Hematopoietic multipotent progenitor cell treated with erythropoietin and hydrocortisone succinate and interleukin-3 and kit ligand, for 4 days (in vitro differentiated cells): ENCODE results near the gene DRC7.
"Not testable (repeated sequence)": the region's sequence is repeated elsewhere in the genome, so short reads cannot be mapped to it uniquely, and the experiment has no call there.

Source experiments
- DNase-seq: peaks from one replicate; pipeline ENCODE4 v3.0.0-alpha.2; 2015

The DRC7 gene

GRCh38 chr16:57696240-57696639 lies 1.6 kb downstream of the DRC7 start:
- DNase-seq = no peak

- no peak for DNase-seq
Observed at GRCh38 chr16:57697896-57698537, 3.4 kb downstream of the DRC7 start.

GRCh38 chr16:57698812-57699405 lies 4.3 kb downstream of the DRC7 start:
- no peak for DNase-seq

- no peak for DNase-seq
Observed at GRCh38 chr16:57699481-57699880, 4.9 kb downstream of the DRC7 start.

- DNase-seq = no peak
Observed at GRCh38 chr16:57699899-57700298, 5.3 kb downstream of the DRC7 start.

GRCh38 chr16:57700781-57701551 lies 6.4 kb downstream of the DRC7 start:
- peak; percentile 71 for DNase-seq

GRCh38 chr16:57701759-57702371 lies 7.3 kb downstream of the DRC7 start:
- DNase-seq = no peak

- no peak for DNase-seq
Observed at GRCh38 chr16:57703416-57704010, 8.9 kb downstream of the DRC7 start.

GRCh38 chr16:57704011-57704904 lies 9.7 kb downstream of the DRC7 start:
- no peak for DNase-seq

- DNase-seq = no peak
Observed at GRCh38 chr16:57704905-57705852, 10.6 kb downstream of the DRC7 start.

GRCh38 chr16:57706717-57707116 lies 12.1 kb downstream of the DRC7 start:
- DNase-seq = no peak

- no peak for DNase-seq
Observed at GRCh38 chr16:57707331-57707730, 12.7 kb downstream of the DRC7 start.

- DNase-seq = no peak
Observed at GRCh38 chr16:57708168-57708567, 13.6 kb downstream of the DRC7 start.

- no peak for DNase-seq
Observed at GRCh38 chr16:57709663-57710062, 15.1 kb downstream of the DRC7 start.

GRCh38 chr16:57711346-57711745 lies 16.7 kb downstream of the DRC7 start:
- DNase-seq = no peak

GRCh38 chr16:57711993-57712392 lies 17.4 kb downstream of the DRC7 start:
- DNase-seq = no peak

GRCh38 chr16:57712569-57712968 lies 18.0 kb downstream of the DRC7 start:
- not testable (repeated sequence) for DNase-seq

GRCh38 chr16:57713596-57713995 lies 19.0 kb downstream of the DRC7 start:
- DNase-seq = no peak

GRCh38 chr16:57714047-57714446 lies 19.4 kb downstream of the DRC7 start:
- no peak for DNase-seq

- DNase-seq = peak; percentile 90
Observed at GRCh38 chr16:57720142-57720575, 25.6 kb downstream of the DRC7 start.
